Testis (tissue), 2 donors: Measurements from ENCODE around the gene ATL1.

ENCODE experiments used
- CTCF ChIP-seq, 3 experiments: fragments of 450-650 bp in 2 of 3; fragments of 200-600 bp in 1 of 3; sonication (generic) in 1 of 3; IDR thresholded peaks; one replicate each; pipeline ENCODE4 v1.5.1; 2016 to 2019; ENCODE audit warnings: antibody characterized with exemption in 3 of 3, mild to moderate bottlenecking in 2 of 3, moderate library complexity in 1 of 3
- POLR2A ChIP-seq: fragments of 450-650 bp; IDR thresholded peaks from one replicate; pipeline ENCODE4 v1.6.1; 2017; ENCODE audit warnings: antibody characterized with exemption, mild to moderate bottlenecking, moderate library complexity

- TF ChIP-seq CTCF (IDR thresholded peaks at IDR 0.05) (no peak), POLR2A (no peak)
These were observed 50.5 kb downstream of the ATL1 start for GRCh38 chr14:50610465-50610864.
